ENCODE results near the gene ARHGEF25. TPM values are rescaled to one million over a fixed set of nuclear protein-coding genes. Genes with fewer than 3 reads are reported as not detected.
"Not testable (repeated sequence)": the region's sequence is repeated elsewhere in the genome, so short reads cannot be mapped to it uniquely, and the experiment has no call there.

ARHGEF25 gene
- total and polyA plus RNA-seq, 2 of the 13 experiments (the other 11 are each of a cell fraction or from before 2014, with no cell fraction given), result 11.5 to 12.5 TPM

GRCh38 chr12:57645990-57646658, 34.9 kb downstream of the ARHGEF25 start:
- intact Hi-C loops (cut with micrococcal nuclease; ENCODE audit: unreplicated experiment); H3K9me3 ChIP-seq (ENCODE audit: low read length); H4K20me1 ChIP-seq (ENCODE audit: insufficient read depth, low read length); DNase-seq (ENCODE audit: low spot score); H3K9ac ChIP-seq (ENCODE audit: insufficient read depth, low read depth, low read length); ATAC-seq; POLR2A ChIA-PET; in situ Hi-C loops (cut with HindIII; ENCODE audit: extremely low pct_ligation_motif_present, low pct_unique_long_range_greater_than_20kb); H3K27ac ChIP-seq (ENCODE audit: extremely low read length, insufficient read depth, low read length); H3K27me3 ChIP-seq (ENCODE audit: control insufficient read depth in 1 of 2, insufficient read depth in 2 of 2, low read length in 2 of 2); H3K4me3 ChIP-seq (replicated peaks in 1 of 3; ENCODE audit: insufficient read depth in 1 of 3, low read depth in 2 of 3, low read length in 3 of 3); H3K79me2 ChIP-seq (ENCODE audit: insufficient read depth, low read length); H3K36me3 ChIP-seq (replicated peaks in 1 of 2; ENCODE audit: control insufficient read depth in 1 of 2, insufficient read depth in 2 of 2, low read length in 2 of 2); CTCF ChIA-PET (ENCODE audit: low intra/inter-chr PET ratio, low total read pairs); FAIRE-seq; H3K4me2 ChIP-seq (ENCODE audit: low read depth, low read length); H2AFZ ChIP-seq (ENCODE audit: low read length); BruUV-seq (replicated peaks); H3K4me1 ChIP-seq (ENCODE audit: insufficient read depth, low read length): not testable (repeated sequence)
- WGBS (ENCODE audit: low lambda C conversion rate), result 46% methylated on average over 11 of the region's 13 CpGs
- TF ChIP-seq ZNF724P (CRISPR knock-in tag; IDR thresholded peaks at IDR 0.05; ENCODE audit: borderline replicate concordance) (peak; percentile 99), TOPORS (CRISPR knock-in tag; IDR thresholded peaks at IDR 0.05) (peak; percentile 70; the same call in 1 of the 2 replicates), ZFP36 (IDR thresholded peaks at IDR 0.05; ENCODE audit: borderline replicate concordance, low read depth, low read length, partially characterized antibody) (peak; percentile 95)
- TF ChIP-seq, protein P1, sequence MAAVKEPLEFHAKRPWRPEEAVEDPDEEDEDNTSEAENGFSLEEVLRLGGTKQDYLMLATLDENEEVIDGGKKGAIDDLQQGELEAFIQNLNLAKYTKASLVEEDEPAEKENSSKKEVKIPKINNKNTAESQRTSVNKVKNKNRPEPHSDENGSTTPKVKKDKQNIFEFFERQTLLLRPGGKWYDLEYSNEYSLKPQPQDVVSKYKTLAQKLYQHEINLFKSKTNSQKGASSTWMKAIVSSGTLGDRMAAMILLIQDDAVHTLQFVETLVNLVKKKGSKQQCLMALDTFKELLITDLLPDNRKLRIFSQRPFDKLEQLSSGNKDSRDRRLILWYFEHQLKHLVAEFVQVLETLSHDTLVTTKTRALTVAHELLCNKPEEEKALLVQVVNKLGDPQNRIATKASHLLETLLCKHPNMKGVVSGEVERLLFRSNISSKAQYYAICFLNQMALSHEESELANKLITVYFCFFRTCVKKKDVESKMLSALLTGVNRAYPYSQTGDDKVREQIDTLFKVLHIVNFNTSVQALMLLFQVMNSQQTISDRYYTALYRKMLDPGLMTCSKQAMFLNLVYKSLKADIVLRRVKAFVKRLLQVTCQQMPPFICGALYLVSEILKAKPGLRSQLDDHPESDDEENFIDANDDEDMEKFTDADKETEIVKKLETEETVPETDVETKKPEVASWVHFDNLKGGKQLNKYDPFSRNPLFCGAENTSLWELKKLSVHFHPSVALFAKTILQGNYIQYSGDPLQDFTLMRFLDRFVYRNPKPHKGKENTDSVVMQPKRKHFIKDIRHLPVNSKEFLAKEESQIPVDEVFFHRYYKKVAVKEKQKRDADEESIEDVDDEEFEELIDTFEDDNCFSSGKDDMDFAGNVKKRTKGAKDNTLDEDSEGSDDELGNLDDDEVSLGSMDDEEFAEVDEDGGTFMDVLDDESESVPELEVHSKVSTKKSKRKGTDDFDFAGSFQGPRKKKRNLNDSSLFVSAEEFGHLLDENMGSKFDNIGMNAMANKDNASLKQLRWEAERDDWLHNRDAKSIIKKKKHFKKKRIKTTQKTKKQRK (IDR thresholded peaks at IDR 0.05; ENCODE audit: low read length), result peak; percentile 10; the same call in 1 of the 2 replicates

- H3K27ac ChIP-seq (ENCODE audit: extremely low read length, insufficient read depth, low read length); H3K4me2 ChIP-seq (ENCODE audit: low read depth, low read length); H3K36me3 ChIP-seq (replicated peaks in 1 of 2; ENCODE audit: control insufficient read depth in 1 of 2, insufficient read depth in 2 of 2, low read length in 2 of 2); in situ Hi-C loops (cut with HindIII; ENCODE audit: extremely low pct_ligation_motif_present, low pct_unique_long_range_greater_than_20kb); intact Hi-C loops (cut with micrococcal nuclease; ENCODE audit: unreplicated experiment); H3K4me1 ChIP-seq (ENCODE audit: insufficient read depth, low read length); H2AFZ ChIP-seq (ENCODE audit: low read length); H3K9ac ChIP-seq (ENCODE audit: insufficient read depth, low read depth, low read length); H3K4me3 ChIP-seq (replicated peaks in 1 of 3; ENCODE audit: insufficient read depth in 1 of 3, low read depth in 2 of 3, low read length in 3 of 3); POLR2A ChIA-PET; H3K9me3 ChIP-seq (ENCODE audit: low read length); H3K27me3 ChIP-seq (ENCODE audit: control insufficient read depth in 1 of 2, insufficient read depth in 2 of 2, low read length in 2 of 2); FAIRE-seq; CTCF ChIA-PET (ENCODE audit: low intra/inter-chr PET ratio, low total read pairs); H4K20me1 ChIP-seq (ENCODE audit: insufficient read depth, low read length); DNase-seq (ENCODE audit: low spot score); ATAC-seq; BruUV-seq (replicated peaks); H3K79me2 ChIP-seq (ENCODE audit: insufficient read depth, low read length): not testable (repeated sequence)
- 73% methylated on average over 6 of the region's 15 CpGs for WGBS (ENCODE audit: low lambda C conversion rate)
Observed at GRCh38 chr12:57646659-57647049, 35.4 kb downstream of the ARHGEF25 start.
